Ishikawa (cell line): ENCODE results near the gene PROM1.

Source experiments
- EP300 ChIP-seq: IDR thresholded peaks from 2 replicates; pipeline ENCODE4 v1.6.1; 2012; ENCODE audit warnings: borderline replicate concordance
- TAF1 ChIP-seq: IDR thresholded peaks from 2 replicates; pipeline ENCODE4 v1.6.1; 2012; ENCODE audit warnings: low read depth, mild to moderate bottlenecking
- TEAD4 ChIP-seq: IDR thresholded peaks from 2 replicates; pipeline ENCODE4 v1.6.1; 2012
- TF ChIP-seq, protein P1 (sequence below): IDR thresholded peaks from 2 replicates; pipeline ENCODE4 v1.6.1; 2012
- TF ChIP-seq, protein P2 (sequence below): IDR thresholded peaks from 2 replicates; pipeline ENCODE4 v1.6.1; 2012

DNA sequence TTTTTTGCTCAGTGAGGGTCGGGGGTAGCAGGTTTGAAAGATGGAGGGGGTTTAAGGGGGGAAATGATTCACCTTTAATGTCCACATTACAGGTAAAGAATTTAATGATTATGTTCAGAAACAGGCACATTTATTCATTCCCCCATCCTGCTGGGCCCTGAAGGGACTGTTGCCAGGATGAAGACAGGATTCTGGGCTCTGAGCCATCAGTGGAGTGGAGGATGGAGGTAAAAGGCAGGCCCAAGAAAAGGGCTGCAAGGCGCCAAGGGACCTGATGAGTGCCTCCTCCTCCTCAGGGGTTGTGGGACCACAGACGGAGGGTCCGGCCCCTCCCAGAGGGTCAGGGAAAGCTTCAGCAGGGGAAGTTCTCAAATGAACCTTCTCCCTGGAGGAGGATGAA, 40.4 kb upstream of the PROM1 start:
- TF ChIP-seq, protein P1, sequence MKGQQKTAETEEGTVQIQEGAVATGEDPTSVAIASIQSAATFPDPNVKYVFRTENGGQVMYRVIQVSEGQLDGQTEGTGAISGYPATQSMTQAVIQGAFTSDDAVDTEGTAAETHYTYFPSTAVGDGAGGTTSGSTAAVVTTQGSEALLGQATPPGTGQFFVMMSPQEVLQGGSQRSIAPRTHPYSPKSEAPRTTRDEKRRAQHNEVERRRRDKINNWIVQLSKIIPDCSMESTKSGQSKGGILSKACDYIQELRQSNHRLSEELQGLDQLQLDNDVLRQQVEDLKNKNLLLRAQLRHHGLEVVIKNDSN = no peak
- TF ChIP-seq EP300 = no peak
- no peak for TF ChIP-seq TAF1
- TF ChIP-seq TEAD4 = no peak
- TF ChIP-seq, protein P2, sequence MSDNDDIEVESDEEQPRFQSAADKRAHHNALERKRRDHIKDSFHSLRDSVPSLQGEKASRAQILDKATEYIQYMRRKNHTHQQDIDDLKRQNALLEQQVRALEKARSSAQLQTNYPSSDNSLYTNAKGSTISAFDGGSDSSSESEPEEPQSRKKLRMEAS = no peak
